H1 (cell line): ENCODE measurements around the gene GRID2. TPM values are rescaled to one million over a fixed set of nuclear protein-coding genes. Genes with fewer than 3 reads are reported as not detected.
A peak's percentile ranks its signal among the peaks of the same experiment; 100 is the strongest.

ENCODE experiments used
- CTCF ChIA-PET: fragments of 300-600 bp; sonication (Branson Sonifier 250); formaldehyde crosslinking; loops from one replicate; lab custom pipeline; 2021; ENCODE audit not compliant: partially characterized antibody; lab: Charles Lee
- POLR2A ChIA-PET: fragments of 300-600 bp; sonication (Branson Sonifier 250); formaldehyde crosslinking; loops from one replicate; lab custom pipeline; 2021; ENCODE audit warnings: inconsistent platforms; ENCODE audit not compliant: partially characterized antibody; lab: Charles Lee
- DNase-seq, 2 experiments: peaks; one replicate each; pipeline versions ENCODE4 v3.0.0 to v3.0.0-alpha.2; 2010 to 2022; ENCODE audit warnings: low spot score in 2 of 2, low read depth in 1 of 2, mixed read lengths in 1 of 2
- FAIRE-seq: peaks from 2 replicates; lab custom pipeline; 2011; peaks lifted over from hg19 to GRCh38; lab: Jason Lieb, UNC
- H2AFZ ChIP-seq: 2 replicates; pipeline ENCODE4 v1.8.1; 2012; ENCODE audit warnings: low read length, inconsistent platforms
- H2AK5ac ChIP-seq: 2 replicates; pipeline ENCODE4 v1.6.1; 2013; ENCODE audit warnings: low read depth, low read length
- H2BK120ac ChIP-seq: replicated peaks from 2 replicates; pipeline ENCODE3; 2013; ENCODE audit warnings: low read depth, low read length, inconsistent platforms
- H2BK12ac ChIP-seq: 2 replicates; pipeline ENCODE4 v1.6.1; 2013; ENCODE audit warnings: low read depth, low read length
- H2BK15ac ChIP-seq: 2 replicates; pipeline ENCODE4 v1.6.1; 2013; ENCODE audit warnings: low read length
- H2BK20ac ChIP-seq: 2 replicates; pipeline ENCODE4 v1.6.1; 2013; ENCODE audit warnings: low read length
- H2BK5ac ChIP-seq: 2 replicates; pipeline ENCODE4 v1.6.1; 2013; ENCODE audit warnings: low read depth, low read length
- H3K14ac ChIP-seq: 2 replicates; pipeline ENCODE4 v1.6.1; 2013; ENCODE audit warnings: inconsistent platforms; ENCODE audit not compliant: insufficient read length
- H3K18ac ChIP-seq: 2 replicates; pipeline ENCODE4 v1.6.1; 2013; ENCODE audit warnings: low read length; ENCODE audit errors: extremely low read depth
- H3K23ac ChIP-seq: 2 replicates; pipeline ENCODE4 v1.6.1; 2013; ENCODE audit warnings: inconsistent platforms; ENCODE audit not compliant: insufficient read length
- H3K23me2 ChIP-seq: 2 replicates; pipeline ENCODE4 v1.6.1; 2013; ENCODE audit warnings: low read depth, low read length
- H3K27ac ChIP-seq: 2 replicates; pipeline ENCODE4 v1.6.1; 2011; ENCODE audit warnings: low read depth, low read length, inconsistent platforms
- H3K27me3 ChIP-seq, 4 experiments: replicated peaks in 1 of 4; 1 replicate in 1 of 4; 2 replicates in 3 of 4; pipeline versions ENCODE4 v1.6.1 to v1.8.1; 2011 to 2013; ENCODE audit warnings: low read length in 3 of 4, mild to moderate bottlenecking in 3 of 4, inconsistent platforms in 2 of 4, mixed read lengths in 2 of 4, moderate library complexity in 1 of 4; ENCODE audit not compliant: control insufficient read depth in 3 of 4, insufficient read depth in 3 of 4; ENCODE audit errors: extremely low read depth in 1 of 4
- H3K36me3 ChIP-seq, 4 experiments: 2 replicates each; pipeline versions ENCODE4 v1.6.1 to v1.8.1; 2011 to 2013; ENCODE audit warnings: mild to moderate bottlenecking in 4 of 4, low read length in 3 of 4, moderate library complexity in 2 of 4, control low read depth in 1 of 4, inconsistent platforms in 1 of 4; ENCODE audit not compliant: insufficient read depth in 4 of 4, control insufficient read depth in 2 of 4
- H3K4ac ChIP-seq: replicated peaks from 2 replicates; pipeline ENCODE3; 2013; ENCODE audit warnings: low read length, low read depth, mixed read lengths, inconsistent platforms; ENCODE audit not compliant: insufficient read length
- H3K4me1 ChIP-seq, 4 experiments: replicated peaks in 1 of 4; 1 replicate in 1 of 4; 2 replicates in 3 of 4; pipeline versions ENCODE4 v1.6.1 to v1.8.1; 2011 to 2013; ENCODE audit warnings: low read length in 3 of 4, inconsistent platforms in 2 of 4, mixed read lengths in 1 of 4; ENCODE audit not compliant: insufficient read depth in 4 of 4, control insufficient read depth in 3 of 4
- H3K4me2 ChIP-seq, 2 experiments: 2 replicates each; pipeline versions ENCODE4 v1.6.1 to v1.8.1; 2011 to 2013; ENCODE audit warnings: low read depth in 2 of 2, low read length in 2 of 2, control low read depth in 1 of 2, inconsistent platforms in 1 of 2, mild to moderate bottlenecking in 1 of 2; ENCODE audit not compliant: insufficient read depth in 1 of 2
- H3K4me3 ChIP-seq, 4 experiments: fragments of 200-600, 300-600 bp in 1 of 4; sonication (generic), shearing (Covaris generic), sonication (Bioruptor Twin) in 1 of 4; 2 replicates each; pipeline versions ENCODE4 v1.5.1 to v1.8.1; 2011 to 2016; ENCODE audit warnings: low read length in 4 of 4, low read depth in 3 of 4, control low read depth in 2 of 4, inconsistent platforms in 2 of 4, mild to moderate bottlenecking in 2 of 4, mixed read lengths in 1 of 4, moderate library complexity in 1 of 4; ENCODE audit not compliant: insufficient read depth in 2 of 4; ENCODE audit errors: extremely low read depth in 1 of 4
- H3K56ac ChIP-seq: replicated peaks from 2 replicates; pipeline ENCODE3; 2013; ENCODE audit warnings: low read depth, mild to moderate bottlenecking, mixed read lengths, low read length, inconsistent platforms; ENCODE audit not compliant: insufficient read length
- H3K79me1 ChIP-seq: 2 replicates; pipeline ENCODE4 v1.6.1; 2013; ENCODE audit warnings: low read depth, low read length, control low read depth
- H3K79me2 ChIP-seq, 2 experiments: 2 replicates each; pipeline versions ENCODE4 v1.6.1 to v1.8.1; 2012 to 2013; ENCODE audit warnings: low read length in 2 of 2, mild to moderate bottlenecking in 2 of 2, inconsistent platforms in 1 of 2; ENCODE audit not compliant: insufficient read depth in 2 of 2, control insufficient read depth in 1 of 2
- H3K9ac ChIP-seq, 4 experiments: replicated peaks in 1 of 4; 1 replicate in 1 of 4; 2 replicates in 3 of 4; pipeline versions ENCODE4 v1.6.1 to v1.8.1; 2011 to 2013; ENCODE audit warnings: low read depth in 3 of 4, low read length in 3 of 4, control low read depth in 2 of 4, mild to moderate bottlenecking in 2 of 4, moderate library complexity in 2 of 4, inconsistent platforms in 1 of 4; ENCODE audit errors: extremely low read depth in 1 of 4
- H3K9me3 ChIP-seq, 2 experiments: 2 replicates each; pipeline versions ENCODE4 v1.6.1 to v1.8.1; 2012 to 2013; ENCODE audit warnings: mild to moderate bottlenecking in 2 of 2, moderate library complexity in 2 of 2, control low read depth in 1 of 2, inconsistent platforms in 1 of 2, low read depth in 1 of 2, low read length in 1 of 2, mixed read lengths in 1 of 2; ENCODE audit not compliant: insufficient read depth in 2 of 2
- H4K20me1 ChIP-seq, 2 experiments: replicated peaks in 1 of 2; 2 replicates each; pipeline versions ENCODE3 to v1.8.1; 2011 to 2013; ENCODE audit warnings: inconsistent platforms in 2 of 2, low read length in 2 of 2, mild to moderate bottlenecking in 1 of 2; ENCODE audit not compliant: insufficient read depth in 2 of 2, control insufficient read depth in 1 of 2
- H4K5ac ChIP-seq: 2 replicates; pipeline ENCODE4 v1.6.1; 2013; ENCODE audit warnings: low read length, low read depth, mixed read lengths, inconsistent platforms; ENCODE audit not compliant: insufficient read length
- H4K8ac ChIP-seq: 2 replicates; pipeline ENCODE4 v1.8.0; 2013; ENCODE audit warnings: mild to moderate bottlenecking, moderate library complexity, low read length, inconsistent platforms; ENCODE audit not compliant: insufficient read depth; ENCODE audit errors: extremely low read depth
- H4K91ac ChIP-seq: replicated peaks from 2 replicates; pipeline ENCODE3; 2013; ENCODE audit warnings: low read length, mixed read lengths, inconsistent platforms; ENCODE audit not compliant: insufficient read length
- CTCF ChIP-seq, 3 experiments: IDR thresholded peaks; 1 replicate in 2 of 3; 2 replicates in 1 of 3; pipeline versions ENCODE4 v1.5.1 to v1.6.1; 2011; ENCODE audit warnings: low read length in 3 of 3, mild to moderate bottlenecking in 3 of 3, inconsistent platforms in 2 of 3, low read depth in 1 of 3, moderate library complexity in 1 of 3; ENCODE audit not compliant: insufficient read depth in 1 of 3; ENCODE audit errors: control extremely low read depth in 1 of 3
- EGR1 ChIP-seq: IDR thresholded peaks from 2 replicates; pipeline ENCODE4 v1.6.1; 2011; ENCODE audit warnings: low read depth, low read length, borderline replicate concordance
- GABPA ChIP-seq: IDR thresholded peaks from 2 replicates; pipeline ENCODE4 v1.6.1; 2011; ENCODE audit warnings: mild to moderate bottlenecking, low read length, moderate library complexity, borderline replicate concordance; ENCODE audit not compliant: insufficient read depth
- JUN ChIP-seq: IDR thresholded peaks from 2 replicates; pipeline ENCODE4 v1.6.1; 2011; ENCODE audit warnings: low read depth, mild to moderate bottlenecking, improper control_type of control experiment, low read length
- RAD21 ChIP-seq, 2 experiments: IDR thresholded peaks in 1 of 2; conservative IDR thresholded peaks in 1 of 2; 2 replicates each; pipeline ENCODE4 v1.6.1; 2011; ENCODE audit warnings: low read depth in 2 of 2, low read length in 2 of 2, improper control_type of control experiment in 1 of 2, inconsistent platforms in 1 of 2, mild to moderate bottlenecking in 1 of 2, moderate library complexity in 1 of 2
- polyA plus RNA-seq, 7 experiments: library from polyadenylated mRNA; depleted of rRNA in 3 of 7; stranded (reverse) in 5 of 7; unstranded in 2 of 7; fragments of >200 nt in 5 of 7; fragments of 200-250 nt in 2 of 7; gene quantifications; 1 replicate in 5 of 7; 2 replicates in 1 of 7; 4 replicates in 1 of 7; pipeline versions ENCODE4 v1.2.1 to v1.2.3, GENCODE V29; 2011 to 2013; ENCODE audit warnings: missing spikeins in 2 of 7, mixed read lengths in 2 of 7
- total RNA-seq: library from RNA; stranded (reverse); fragmentation: NEBNext Ultra II Directional; extraction: Animal tissue kit (Norgen Biotek cat#: 25700); gene quantifications from 2 replicates; pipeline ENCODE4 v1.2.1, GENCODE V29; 2021

GRID2 gene
- total and polyA plus RNA-seq, 2 of the 8 experiments (the other 6 are each of a cell fraction or from before 2014, with no cell fraction given) = 31.1 to 81.9 TPM

- Histone ChIP-seq H4K91ac (no peak overlapping the region), H3K18ac (no peak overlapping the region)
- TF ChIP-seq EGR1 (no peak), JUN (no peak), RAD21 (IDR thresholded peaks at IDR 0.05 in 1 of 2, conservative IDR thresholded peaks at IDR 0.05 in 1 of 2; ENCODE audit: low read depth in 2 of 2, low read length in 2 of 2) (peak; percentile 43 to 48), CTCF (IDR thresholded peaks at IDR 0.05; ENCODE audit: control extremely low read depth in 1 of 3, insufficient read depth in 1 of 3, low read depth in 1 of 3, low read length in 3 of 3) (peak in 1 of 3 experiments; percentile 37; a peak in 2 of 4 replicates), GABPA (no peak)
- TF ChIP-seq, all 59 proteins: peak for 2
- ChIA-PET POLR2A (interaction anchor here (0.6 to 1.4 kb wide), 4 partner anchors 19 to 133 kb away, joined by 3 to 5 read pairs (median 4); no protein-coding TSS in a partner anchor), CTCF (interaction anchor here (0.6 to 3.9 kb wide), 5 partner anchors 16 to 89 kb away, joined by 3 to 17 read pairs (median 4); no protein-coding TSS in a partner anchor)
- Histone ChIP-seq H3K9ac (no peak overlapping the region), H3K79me2 (peaks cover 0 to 5% of the 10 kb centered on the region in 2 experiments; a peak in 1 of 4 replicates), H2BK120ac (no peak overlapping the region), H4K8ac (no peak overlapping the region), H2AK5ac (no peak overlapping the region), H4K5ac (no peak overlapping the region), H3K4ac (no peak overlapping the region), H2BK12ac (no peak overlapping the region), H3K4me1 (peaks cover 0 to 7% (median 4%) of the 10 kb centered on the region in 4 experiments; a peak in 4 of 7 replicates), H3K27ac (no peak overlapping the region), H3K14ac (no peak overlapping the region), H3K56ac (no peak overlapping the region), H3K27me3 (no peaks in the 10 kb centered on the region), H3K9me3 (no peaks in the 10 kb centered on the region), H3K23me2 (peaks cover 5% of the 10 kb centered on the region; the same call in 1 of the 2 replicates), H2BK5ac (no peak overlapping the region), H3K23ac (no peak overlapping the region), H2BK15ac (no peak overlapping the region), H3K36me3 (no peaks in the 10 kb centered on the region), H3K4me2 (no peak overlapping the region), H3K79me1 (no peaks in the 10 kb centered on the region), H3K4me3 (no peak overlapping the region), H2AFZ (no peak overlapping the region), H2BK20ac (no peak overlapping the region), H4K20me1 (no peaks in the 10 kb centered on the region)
- DNase-seq (no peak), FAIRE-seq (no peak)
Observed at GRCh38 chr4:92299152-92299551, 4.6 kb upstream of the GRID2 start.
